COLO829 (cell line): Measurements from ENCODE around the gene SHROOM3.
"Not testable (repeated sequence)": the region's sequence is repeated elsewhere in the genome, so short reads cannot be mapped to it uniquely, and the experiment has no call there.

ENCODE experiments used
- DNase-seq: peaks from one replicate; pipeline ENCODE4 v3.0.0; 2012; ENCODE audit warnings: low spot score

Gene SHROOM3

GRCh38 chr4:76434901-76435527, at the start of gene SHROOM3:
Gene SHROOM3, plus strand, starts transcription at chr4:76435229. Its CDS starts 824 bp downstream, at chr4:76436053.
- peak; percentile 35 for DNase-seq

DNA sequence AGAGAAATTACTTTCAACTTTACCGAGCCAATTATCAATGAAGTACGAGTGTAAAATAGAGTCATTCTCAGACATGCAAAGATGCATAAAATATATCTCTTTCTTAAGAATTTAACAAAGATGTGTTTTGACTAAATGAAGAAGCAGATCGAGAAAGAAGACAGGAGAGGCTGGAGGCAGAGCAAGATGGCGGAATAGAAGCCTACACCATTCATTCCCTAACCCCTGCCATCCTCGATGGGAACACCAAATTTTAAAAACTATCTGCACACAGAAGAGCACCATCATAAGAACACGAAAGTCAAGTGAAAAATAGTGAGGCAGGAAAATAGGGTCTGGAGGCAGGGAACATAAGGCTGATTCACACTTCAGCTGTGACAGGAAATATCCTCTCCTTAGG, 49.1 kb upstream of the SHROOM3 start:
- no peak for DNase-seq

- DNase-seq, result no peak
These were observed 48.3 kb upstream of the SHROOM3 start for GRCh38 chr4:76386566-76387305.

GRCh38 chr4:76388160-76388908, 46.7 kb upstream of the SHROOM3 start:
- no peak for DNase-seq

GRCh38 chr4:76401654-76402053, 33.4 kb upstream of the SHROOM3 start:
- no peak for DNase-seq

DNA sequence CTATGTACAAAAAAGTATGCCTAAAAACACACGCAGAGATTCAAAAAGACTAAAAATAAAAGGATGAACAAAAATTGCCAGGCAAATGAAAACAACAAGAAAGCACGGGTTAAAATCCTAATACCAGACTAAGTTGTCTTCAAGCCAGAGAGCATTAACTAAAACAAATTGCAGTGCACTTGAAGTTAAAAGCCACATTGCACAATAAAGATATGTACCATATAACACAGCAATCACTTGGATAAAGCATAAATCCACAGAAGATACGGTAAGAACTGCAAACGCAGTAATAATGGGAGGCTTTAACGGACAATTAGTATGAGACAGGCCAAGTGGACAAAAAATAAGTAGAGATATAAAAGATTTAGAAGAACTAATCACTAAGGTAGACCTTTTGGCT, 28.9 kb upstream of the SHROOM3 start:
- no peak for DNase-seq

DNA sequence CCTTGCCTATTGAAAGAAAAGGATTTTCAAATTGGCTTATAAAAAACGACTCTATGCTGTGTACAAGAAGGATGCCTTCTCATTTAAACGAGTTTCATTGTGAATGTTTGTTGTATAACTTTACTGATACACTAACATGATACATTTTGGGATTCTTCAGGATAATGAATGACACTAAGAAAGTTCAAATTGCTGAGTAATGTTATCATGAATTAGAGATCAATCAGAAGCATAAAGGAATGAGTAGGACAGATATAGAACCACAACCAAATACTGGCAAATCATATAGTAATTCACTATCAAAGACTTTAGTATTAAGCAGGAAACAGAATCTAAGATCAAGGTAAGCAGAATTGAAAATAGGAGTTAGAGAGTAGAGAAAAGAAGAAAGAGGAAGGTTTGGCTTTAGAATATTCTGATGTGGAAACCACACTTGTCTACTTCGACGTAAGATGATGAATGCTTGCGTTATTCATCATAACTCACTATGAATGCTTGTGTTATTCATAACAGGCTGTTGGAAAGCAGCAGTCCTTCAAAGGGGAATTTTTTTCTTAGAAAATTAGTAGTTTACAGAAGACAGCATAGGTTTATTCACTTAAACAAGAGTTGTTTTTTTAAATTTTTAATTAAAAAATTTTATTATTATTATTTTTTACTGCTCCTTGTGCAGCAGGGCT, 27.4 kb upstream of the SHROOM3 start:
- DNase-seq, result peak; percentile 34

DNA sequence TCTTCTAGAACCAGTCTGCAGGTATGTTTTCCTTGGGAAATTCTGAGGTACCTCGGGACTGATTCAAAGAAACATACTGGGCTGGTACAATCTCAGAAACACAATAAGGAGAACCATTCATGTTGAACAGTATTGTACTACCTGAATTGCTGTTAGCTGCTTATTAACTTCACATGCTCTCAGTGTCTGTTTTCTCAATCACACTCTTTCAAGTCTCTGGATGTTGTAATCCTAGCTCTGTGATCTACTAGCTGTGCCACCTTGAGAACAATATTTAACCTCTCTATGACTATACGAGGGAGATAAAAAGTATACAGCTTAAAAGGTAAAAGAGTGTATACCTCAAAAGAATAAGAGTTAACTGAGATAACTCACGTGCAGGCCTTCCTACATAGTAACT, 24.4 kb upstream of the SHROOM3 start:
- DNase-seq, result no peak

DNA sequence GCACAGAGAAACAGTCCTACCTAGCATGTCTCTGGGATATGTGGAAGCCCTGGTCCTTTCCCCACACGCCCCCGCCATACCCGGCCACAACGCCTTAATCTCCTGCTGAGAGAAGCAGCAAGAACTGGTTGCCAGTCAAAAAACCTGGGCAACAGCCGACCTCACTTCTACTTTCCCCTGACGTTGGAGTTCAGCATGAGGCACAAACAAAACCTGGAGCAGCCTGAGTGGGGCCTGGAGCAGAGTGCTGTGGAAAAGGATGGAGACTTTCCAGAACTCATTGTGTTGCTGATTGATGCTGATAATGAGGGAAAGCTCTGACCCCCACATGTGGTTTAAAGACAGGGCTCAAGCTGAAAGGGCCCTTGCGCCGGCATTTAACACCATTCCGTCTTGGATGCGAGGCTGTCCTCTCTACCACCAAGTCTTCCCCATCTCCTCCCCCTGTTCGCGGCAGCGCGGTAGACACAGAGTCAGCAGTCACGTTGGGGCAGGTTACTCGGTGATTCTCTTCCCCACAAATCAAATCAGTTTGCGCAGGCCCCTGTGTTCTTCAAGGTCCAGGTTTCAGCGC, 14.8 kb upstream of the SHROOM3 start:
- no peak for DNase-seq

DNA sequence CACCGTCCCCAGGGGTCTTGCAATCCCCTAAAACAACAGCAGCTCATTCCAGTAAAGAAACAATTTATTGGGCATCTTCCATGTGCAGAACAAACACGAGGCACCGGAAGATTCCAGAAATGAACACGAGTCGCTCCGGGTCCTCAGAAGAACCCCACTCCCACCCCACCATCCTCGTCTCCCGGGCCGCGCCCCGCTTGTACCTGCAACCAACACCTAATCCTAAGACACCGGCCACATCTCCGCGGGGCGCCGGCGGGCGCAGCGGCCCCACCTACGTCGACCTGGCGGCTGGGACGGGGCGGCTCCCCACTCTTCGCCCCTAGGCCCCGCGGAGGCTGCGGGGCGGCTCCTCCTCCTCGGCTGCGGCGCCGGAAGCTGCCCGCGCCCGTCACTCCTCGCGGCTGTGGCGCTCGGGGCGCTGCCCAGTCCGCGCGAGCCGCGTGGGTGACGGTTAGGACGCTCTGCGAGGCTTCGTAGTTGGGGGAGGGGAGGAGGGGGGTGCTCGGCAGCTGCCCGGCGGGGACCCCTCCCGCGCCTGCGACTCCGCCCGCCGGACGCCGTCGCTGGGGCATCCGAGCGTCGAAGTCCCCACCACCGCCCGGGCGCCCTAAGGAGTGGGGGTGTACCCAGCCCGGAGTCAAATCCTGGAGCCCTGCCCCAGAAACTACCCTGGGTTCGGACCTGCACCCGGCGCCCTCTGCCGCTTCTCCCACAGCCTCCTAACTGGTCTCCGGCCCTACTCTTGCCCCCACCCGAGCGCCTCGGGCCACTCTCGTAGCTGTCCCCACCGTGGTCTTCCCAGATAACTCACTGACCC, 14.1 kb upstream of the SHROOM3 start, which contains the start of gene CCDC158:
Gene CCDC158, minus strand, starts transcription at position 380 of the 820 bp plus-strand sequence. CDS start 17,934 bp downstream, outside the sequence.
- DNase-seq, result no peak

- not testable (repeated sequence) for DNase-seq
These were observed 11.9 kb upstream of the SHROOM3 start for GRCh38 chr4:76423159-76423558.

- DNase-seq, result no peak
These were observed 8.8 kb upstream of the SHROOM3 start for GRCh38 chr4:76426272-76426671.

DNA sequence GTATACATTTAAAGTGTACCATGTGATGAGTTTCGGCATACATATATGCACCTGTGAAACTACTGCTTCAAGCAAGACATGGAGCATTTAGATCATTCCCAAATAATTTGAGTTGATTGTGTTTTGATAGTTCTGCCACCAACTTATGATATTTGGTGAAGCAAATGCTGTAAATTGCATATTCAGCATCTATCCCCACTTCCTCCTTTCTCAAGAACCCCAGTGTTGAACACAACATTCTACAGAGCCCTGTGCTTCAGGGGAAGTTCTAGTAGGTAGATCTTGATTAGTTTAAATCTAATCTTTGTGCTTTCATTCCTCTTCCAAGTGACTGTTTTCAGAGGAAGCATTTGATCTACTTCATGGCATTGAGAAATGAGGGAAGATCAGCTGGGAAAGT, 5.4 kb upstream of the SHROOM3 start:
- no peak for DNase-seq

GRCh38 chr4:76430519-76431388, 4.3 kb upstream of the SHROOM3 start:
- peak; percentile 84 for DNase-seq

DNA sequence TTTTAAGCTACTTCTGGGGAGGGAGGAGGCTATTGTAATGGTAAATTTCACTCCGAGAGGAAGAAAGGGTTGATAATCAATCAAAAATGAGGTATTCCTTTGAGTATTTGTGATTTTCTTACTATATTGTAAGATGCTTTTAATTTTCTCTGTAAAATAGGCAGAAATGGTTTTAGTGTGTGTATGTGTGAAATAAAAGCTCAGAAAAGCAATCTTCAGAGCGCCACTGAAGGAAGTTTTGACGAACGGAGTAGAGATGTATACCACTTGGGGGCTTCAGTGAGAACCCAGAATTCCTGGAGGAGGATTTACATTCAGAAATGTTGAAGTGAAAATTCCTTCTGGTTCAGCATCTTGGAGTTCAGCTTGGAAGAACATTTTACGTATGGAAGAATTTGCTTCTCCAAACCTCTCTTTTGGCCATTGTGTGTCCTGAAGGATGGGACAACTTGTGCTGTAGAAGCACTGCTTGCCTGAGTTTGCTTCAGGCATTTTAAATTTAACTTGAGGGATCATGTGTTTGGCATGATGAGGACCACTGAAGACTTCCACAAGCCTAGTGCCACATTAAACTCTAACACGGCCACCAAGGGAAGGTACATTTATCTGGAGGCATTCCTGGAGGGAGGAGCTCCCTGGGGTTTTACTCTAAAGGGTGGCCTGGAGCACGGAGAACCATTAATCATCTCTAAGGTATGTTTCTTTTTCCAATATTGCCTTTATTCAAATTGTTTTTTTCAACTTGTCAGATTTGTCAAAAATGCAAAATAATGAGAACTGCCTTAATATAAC, 695 bp downstream of the SHROOM3 start:
- no peak for DNase-seq

DNA sequence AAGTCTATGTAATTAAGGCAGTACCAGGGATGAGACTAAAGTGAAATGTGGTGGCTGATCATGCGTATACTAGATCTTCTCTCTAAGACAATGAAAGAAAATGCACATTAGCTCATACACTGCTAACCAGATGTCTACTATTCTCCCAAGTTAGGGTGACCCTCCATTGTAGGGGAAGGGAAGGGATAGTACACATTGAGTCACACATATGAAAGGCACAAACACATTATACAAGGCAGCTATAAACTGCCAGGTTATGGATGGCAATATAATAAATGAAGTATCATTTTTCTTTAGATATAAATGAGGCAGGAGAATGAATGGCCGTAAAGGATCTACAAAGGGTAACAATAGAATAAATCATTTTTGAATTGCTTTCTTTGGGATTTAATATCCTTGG, 4.5 kb downstream of the SHROOM3 start:
- no peak for DNase-seq

GRCh38 chr4:76441881-76442280, 6.9 kb downstream of the SHROOM3 start:
- no peak for DNase-seq

DNA sequence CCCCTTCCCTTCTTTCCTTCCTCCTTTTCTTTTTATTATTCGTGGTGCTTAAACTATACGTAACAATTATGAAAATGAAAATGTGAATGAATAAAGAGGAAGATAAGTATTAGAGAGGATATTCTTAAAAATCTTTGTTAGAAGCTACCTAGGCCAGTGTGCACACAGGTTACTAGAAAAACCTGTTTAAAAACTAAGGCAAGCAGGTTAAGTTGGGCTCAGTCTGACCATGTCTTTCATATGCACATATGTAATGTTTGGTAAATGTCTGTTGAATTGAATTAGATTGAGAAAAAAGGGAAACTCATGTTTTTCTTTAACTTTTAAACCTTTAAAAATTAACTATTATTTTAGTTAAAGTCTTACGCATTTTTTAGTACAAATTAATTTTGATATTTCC, 7.8 kb downstream of the SHROOM3 start:
- DNase-seq, result no peak

DNA sequence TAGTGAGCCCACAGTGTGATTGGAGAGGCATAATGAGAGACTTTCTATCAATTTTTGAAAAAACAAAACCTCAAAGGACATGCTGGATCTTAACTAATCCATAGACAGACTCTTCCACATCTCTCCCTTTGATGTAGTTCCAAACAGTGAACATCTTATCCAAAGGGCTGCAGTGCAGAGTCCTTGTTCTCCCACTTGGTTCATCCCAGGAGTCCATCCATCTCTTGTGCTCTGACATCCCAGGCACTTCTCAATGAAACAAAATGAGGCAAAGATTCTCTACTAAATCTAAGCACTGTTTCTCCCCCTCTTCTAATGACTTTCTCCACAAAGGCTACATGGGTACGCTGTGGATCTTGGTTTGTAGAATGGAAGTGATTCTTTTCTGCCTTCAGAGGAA, 8.3 kb downstream of the SHROOM3 start:
- DNase-seq, result no peak
